GM23338 (cell line): ENCODE data around the gene ARSH. TPM values are rescaled to one million over a fixed set of nuclear protein-coding genes. Genes with fewer than 3 reads are reported as not detected.
A peak's percentile ranks its signal among the peaks of the same experiment; 100 is the strongest.

Experiments used
- ATAC-seq: fragments of 200-7000 bp; cut with Tn5 transposase; 3 replicates; pipeline ENCODE4 v1.9.1; 2020
- DNase-seq: peaks from one replicate; pipeline ENCODE4 v3.0.0-alpha.2; 2015; ENCODE audit warnings: low spot score
- H2AFZ ChIP-seq: fragments of 200-600 bp; sonication (generic); 2 replicates; pipeline ENCODE4 v1.8.0; 2016; ENCODE audit warnings: antibody characterized with exemption, mild to moderate bottlenecking, moderate library complexity
- H3F3A ChIP-seq: fragments of 200-600 bp; sonication (generic); replicated peaks from 2 replicates; pipeline ENCODE4 v1.8.0; 2017; ENCODE audit warnings: antibody characterized with exemption, mixed run types, low read depth
- H3K27ac ChIP-seq: fragments of 200-600 bp; sonication (generic); 2 replicates; pipeline ENCODE4 v1.6.1; 2016; ENCODE audit warnings: low read depth
- H3K27me3 ChIP-seq: fragments of 200-600 bp; sonication (generic); 2 replicates; pipeline ENCODE4 v1.8.0; 2016; ENCODE audit warnings: mild to moderate bottlenecking, mixed run types, moderate library complexity; ENCODE audit not compliant: insufficient read depth
- H3K36me3 ChIP-seq: fragments of 200-600 bp; sonication (generic); 2 replicates; pipeline ENCODE4 v1.8.0; 2016; ENCODE audit warnings: mild to moderate bottlenecking; ENCODE audit not compliant: insufficient read depth
- H3K4me1 ChIP-seq: fragments of 200-600 bp; sonication (generic); 2 replicates; pipeline ENCODE4 v1.8.0; 2016; ENCODE audit warnings: mild to moderate bottlenecking, moderate library complexity; ENCODE audit not compliant: insufficient read depth
- H3K4me2 ChIP-seq: fragments of 200-600 bp; sonication (generic); 2 replicates; pipeline ENCODE4 v1.7.1; 2017; ENCODE audit warnings: mixed run types
- H3K4me3 ChIP-seq: fragments of 200-600 bp; sonication (generic); 2 replicates; pipeline ENCODE4 v1.6.1; 2016; ENCODE audit warnings: mixed run types
- H3K79me2 ChIP-seq: fragments of 200-600 bp; sonication (generic); replicated peaks from 2 replicates; pipeline ENCODE4 v1.8.0; 2017; ENCODE audit warnings: mild to moderate bottlenecking; ENCODE audit not compliant: insufficient read depth
- H3K9me2 ChIP-seq: fragments of 200-600 bp; sonication (generic); 2 replicates; pipeline ENCODE4 v1.8.0; 2017; ENCODE audit not compliant: insufficient read depth
- H4K20me1 ChIP-seq: fragments of 200-600 bp; sonication (generic); replicated peaks from 2 replicates; pipeline ENCODE4 v1.8.0; 2017; ENCODE audit warnings: mild to moderate bottlenecking; ENCODE audit not compliant: insufficient read depth
- H3K27ac Mint-ChIP-seq: 2 replicates; pipeline ENCODE4 v1.8.0; 2020; ENCODE audit warnings: inconsistent platforms, mild to moderate bottlenecking, moderate library complexity, mixed read lengths
- H3K27me3 Mint-ChIP-seq: 3 replicates; pipeline ENCODE4 v1.8.0; 2022; ENCODE audit warnings: low read depth, mild to moderate bottlenecking, moderate library complexity, mixed read lengths, inconsistent platforms; ENCODE audit not compliant: insufficient read depth, poor library complexity
- H3K36me3 Mint-ChIP-seq: 3 replicates; pipeline ENCODE4 v1.8.0; 2021; ENCODE audit warnings: low read depth, mild to moderate bottlenecking, inconsistent platforms, moderate library complexity, mixed read lengths
- H3K4me1 Mint-ChIP-seq: 3 replicates; pipeline ENCODE4 v1.8.0; 2020; ENCODE audit warnings: mild to moderate bottlenecking, inconsistent platforms, mixed read lengths
- H3K4me3 Mint-ChIP-seq: 3 replicates; pipeline ENCODE4 v1.8.0; 2021; ENCODE audit warnings: moderate library complexity, mild to moderate bottlenecking, inconsistent platforms, mixed read lengths
- H3K9me3 Mint-ChIP-seq: 3 replicates; pipeline ENCODE4 v1.8.0; 2020; ENCODE audit warnings: moderate library complexity, mild to moderate bottlenecking, inconsistent platforms, mixed read lengths
- CREB1 ChIP-seq: fragments of 250-450 bp; sonication (Bioruptor Pico); IDR thresholded peaks from 2 replicates; pipeline ENCODE4 v1.5.0; 2020; ENCODE audit warnings: low read depth, mild to moderate bottlenecking, moderate library complexity
- CTCF ChIP-seq, 2 experiments: fragments of 200-600 bp in 1 of 2; sonication (generic) in 1 of 2; conservative IDR thresholded peaks; 2 replicates each; pipeline versions ENCODE4 v1.5.1 to v1.6.1; 2016 to 2017; ENCODE audit warnings: antibody characterized with exemption in 2 of 2, low read depth in 2 of 2, mild to moderate bottlenecking in 2 of 2, moderate library complexity in 1 of 2
- ETS1 ChIP-seq: IDR thresholded peaks from 2 replicates; pipeline ENCODE4 v1.6.1; 2016; ENCODE audit warnings: antibody characterized with exemption
- EZH2 ChIP-seq: fragments of 200-600 bp; sonication (generic); IDR thresholded peaks from one replicate; pipeline ENCODE4 v1.8.0; 2017; ENCODE audit warnings: antibody characterized with exemption, mild to moderate bottlenecking, low read depth; ENCODE audit not compliant: unreplicated experiment
- EZH2phosphoT487 ChIP-seq: fragments of 200-600 bp; sonication (generic); IDR thresholded peaks from one replicate; pipeline ENCODE4 v1.8.1; 2018; ENCODE audit warnings: antibody characterized with exemption; ENCODE audit not compliant: unreplicated experiment
- POLR2AphosphoS5 ChIP-seq: IDR thresholded peaks from 2 replicates; pipeline ENCODE4 v1.6.1; 2016; ENCODE audit warnings: antibody characterized with exemption, low read depth
- STAT1 ChIP-seq: IDR thresholded peaks from one replicate; pipeline ENCODE4 v1.6.1; 2016; ENCODE audit warnings: antibody characterized with exemption; ENCODE audit not compliant: unreplicated experiment
- ZNF331 ChIP-seq: fragments of 250-450 bp; sonication (Bioruptor Pico); IDR thresholded peaks from 2 replicates; pipeline ENCODE4 v1.5.0; 2020; ENCODE audit warnings: low read depth, mild to moderate bottlenecking, moderate library complexity
- ZNF462 ChIP-seq: fragments of 250-450 bp; sonication (Bioruptor Pico); IDR thresholded peaks from 2 replicates; pipeline ENCODE4 v1.5.0; 2020; ENCODE audit warnings: mild to moderate bottlenecking, moderate library complexity
- polyA plus RNA-seq: library from polyadenylated mRNA; unstranded; fragments of >200 nt; fragmentation: Nextera tagmentation; extraction: Ambion mirVana; gene quantifications from 2 replicates; pipeline ENCODE4 v1.2.1, GENCODE V29; 2016
- total RNA-seq: library from RNA; depleted of rRNA; stranded (reverse); fragments of >200 nt; shearing (Covaris generic); gene quantifications from 2 replicates; pipeline ENCODE4 v1.2.3, GENCODE V29; 2014

Gene ARSH
- total and polyA plus RNA-seq, 2 experiments from 2014 or later: not detected

GRCh38 chrX:3066555-3066954, 60.2 kb downstream of the ARSH start (continued):
- TF ChIP-seq ZNF462 (CRISPR knock-in tag) (no peak), EZH2 (no peak), STAT1 (no peak), CTCF (conservative IDR thresholded peaks at IDR 0.05; ENCODE audit: low read depth in 2 of 2) (no peak), EZH2phosphoT487 (no peak)

GRCh38 chrX:3075959-3076358, 69.6 kb downstream of the ARSH start:
- Mint-ChIP-seq H3K27ac (no peak overlapping the region), H3K36me3 (no peaks in the 10 kb centered on the region), H3K27me3 (peaks cover 5% of the 10 kb centered on the region), H3K4me3 (no peak overlapping the region; the same call in 2 of the 3 replicates), H3K4me1 (peaks cover 7% of the 10 kb centered on the region; the same call in 2 of the 3 replicates), H3K9me3 (no peaks in the 10 kb centered on the region)
- peak overlapping the region; percentile 66; the same call in 1 of the 2 replicates for H2AFZ ChIP-seq
- H3K9me2 ChIP-seq: no peaks in the 10 kb centered on the region
- no peaks in the 10 kb centered on the region for H3K79me2 ChIP-seq
- H3K4me2 ChIP-seq: no peak overlapping the region
- no peaks in the 10 kb centered on the region for H3K27me3 ChIP-seq
- DNase-seq (no peak), ATAC-seq (no peak)
- H4K20me1 ChIP-seq: no peaks in the 10 kb centered on the region
- no peak overlapping the region for H3K4me3 ChIP-seq
- no peak overlapping the region for H3K27ac ChIP-seq
- no peaks in the 10 kb centered on the region for H3K36me3 ChIP-seq
- no peaks in the 10 kb centered on the region for H3F3A ChIP-seq
- no peaks in the 10 kb centered on the region for H3K4me1 ChIP-seq
- TF ChIP-seq ZNF331 (CRISPR knock-in tag): no peak
- TF ChIP-seq POLR2AphosphoS5: no peak
- TF ChIP-seq ETS1: no peak
- no peak for TF ChIP-seq CTCF (conservative IDR thresholded peaks at IDR 0.05; ENCODE audit: low read depth in 2 of 2)
- no peak for TF ChIP-seq CREB1
